Spinal cord (tissue), 10 donors: ENCODE data around the gene PLXNB1. TPM values are rescaled to one million over a fixed set of nuclear protein-coding genes. Genes with fewer than 3 reads are reported as not detected.

ENCODE experiments used
- DNase-seq, 6 donors: peaks; one replicate each; pipeline versions ENCODE4 v3.0.0 to v3.0.0-alpha.2; 2013 to 2015; ENCODE audit warnings: low spot score in 6 of 6, low read depth in 4 of 6
- H3K27ac ChIP-seq: one replicate; pipeline ENCODE4 v1.5.1; 2013; ENCODE audit warnings: low read depth, low read length, control low read depth
- H3K27me3 ChIP-seq: one replicate; pipeline ENCODE4 v1.6.1; 2013; ENCODE audit warnings: low read length; ENCODE audit not compliant: control insufficient read depth, insufficient read depth
- H3K36me3 ChIP-seq: one replicate; pipeline ENCODE4 v1.6.1; 2013; ENCODE audit warnings: low read length; ENCODE audit not compliant: control insufficient read depth, insufficient read depth
- H3K4me1 ChIP-seq: one replicate; pipeline ENCODE4 v1.6.1; 2013; ENCODE audit warnings: low read length; ENCODE audit not compliant: control insufficient read depth, insufficient read depth
- H3K4me3 ChIP-seq: one replicate; pipeline ENCODE4 v1.5.1; 2013; ENCODE audit warnings: low read depth, low read length, control low read depth
- H3K9me3 ChIP-seq: one replicate; pipeline ENCODE4 v1.6.1; 2013; ENCODE audit warnings: low read length; ENCODE audit not compliant: control insufficient read depth, insufficient read depth
- WGBS: methylation state at CpG from one replicate; pipeline ENCODE4 v1.1.5; 2013; ENCODE audit warnings: missing lambda C conversion rate; ENCODE audit not compliant: insufficient coverage; 5-methylcytosine and 5-hydroxymethylcytosine counted together
- polyA plus RNA-seq, 2 donors: library from polyadenylated mRNA; unstranded; fragments of 120-200 nt; gene quantifications; one replicate each; pipeline ENCODE4 v1.2.1, GENCODE V29; 2013; ENCODE audit not compliant: insufficient read length in 2 of 2
- total RNA-seq, 2 donors: library from RNA; depleted of rRNA in 1 of 2; stranded (reverse); fragments of 120-200 nt in 1 of 2; fragments of >200 nt in 1 of 2; gene quantifications; one replicate each; pipeline versions ENCODE4 v1.2.3 to v1.2.4, GENCODE V29; 2013 to 2014
- donor health status: healthy.

PLXNB1 gene
- total and polyA plus RNA-seq, 4 donors, result 37.6 to 133 (median 96.7) TPM

DNA sequence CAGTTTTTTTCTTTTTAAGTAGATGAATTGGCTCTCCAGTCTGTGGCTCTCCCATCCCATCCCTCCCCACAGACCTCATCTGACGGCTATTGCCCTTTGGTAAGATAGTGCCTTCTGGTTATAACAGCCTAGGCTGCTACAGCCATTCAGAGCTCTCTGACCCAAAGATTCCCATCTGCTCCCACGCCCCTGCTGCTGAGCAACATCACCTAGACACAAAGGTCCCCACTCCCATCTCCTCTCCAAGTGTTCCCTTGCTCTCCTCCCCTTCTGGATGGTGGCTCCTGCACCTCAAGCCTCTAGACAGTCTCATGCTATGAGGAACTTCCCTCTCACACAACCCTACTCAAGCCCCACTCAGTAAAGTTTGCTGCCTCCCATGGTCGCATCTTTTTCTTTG, 34.2 kb downstream of the PLXNB1 start:
- DNase-seq, result no peak
- H3K4me3 ChIP-seq, result no peak overlapping the region
- no peaks in the 10 kb centered on the region for H3K36me3 ChIP-seq
- H3K27me3 ChIP-seq, result no peaks in the 10 kb centered on the region
- H3K4me1 ChIP-seq, result peaks cover 5% of the 10 kb centered on the region
- WGBS, result 64% methylated on average over 3 of the region's 3 CpGs
- H3K9me3 ChIP-seq, result no peaks in the 10 kb centered on the region
- no peak overlapping the region for H3K27ac ChIP-seq

DNA sequence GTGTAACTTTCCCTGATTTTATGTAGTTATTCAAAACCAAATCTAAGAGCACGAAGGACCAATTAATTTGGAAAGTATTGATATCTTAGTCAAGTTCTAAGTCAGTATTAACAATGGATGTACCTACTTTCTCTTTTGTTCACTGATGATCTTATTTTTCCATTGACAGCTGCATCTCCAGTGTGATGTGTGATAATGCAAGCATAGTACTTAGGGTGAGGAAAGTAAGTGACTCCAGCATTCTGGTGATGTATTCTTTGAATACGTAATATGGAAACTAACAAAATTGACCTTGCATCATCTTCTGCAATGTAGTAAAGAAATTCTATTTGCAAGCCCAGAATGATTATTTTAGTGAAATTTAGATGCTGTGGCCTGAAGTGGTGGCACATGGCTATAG, 35.5 kb downstream of the PLXNB1 start:
- DNase-seq, result no peak
- H3K27ac ChIP-seq, result no peak overlapping the region
- H3K9me3 ChIP-seq, result no peaks in the 10 kb centered on the region
- no CpG with 5 or more reads among the region's 2 CpGs for WGBS
- H3K4me3 ChIP-seq, result no peak overlapping the region
- peaks cover 5% of the 10 kb centered on the region for H3K4me1 ChIP-seq
- H3K36me3 ChIP-seq, result no peaks in the 10 kb centered on the region
- H3K27me3 ChIP-seq, result no peaks in the 10 kb centered on the region

DNA sequence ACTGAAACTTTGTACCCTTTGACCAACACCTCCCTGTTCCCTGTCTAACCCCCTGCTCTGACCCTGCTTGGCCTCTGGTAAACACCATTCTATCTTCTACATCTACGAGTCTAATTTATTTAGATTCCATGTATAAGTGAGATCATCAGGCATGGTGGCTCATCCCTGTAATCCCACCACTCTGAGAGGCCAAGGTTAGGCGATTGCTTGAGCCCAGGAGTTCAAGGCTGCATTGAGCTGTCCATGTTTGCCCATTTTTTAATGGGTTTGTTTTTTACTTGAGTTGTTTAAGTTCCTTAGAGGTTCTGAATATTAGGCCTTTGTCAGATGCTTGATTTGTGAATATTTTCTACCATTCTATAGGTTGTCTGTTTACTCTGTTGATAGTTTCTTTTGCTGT, 40.9 kb downstream of the PLXNB1 start:
- Histone ChIP-seq H3K27ac (no peak overlapping the region), H3K4me1 (no peaks in the 10 kb centered on the region), H3K27me3 (no peaks in the 10 kb centered on the region), H3K9me3 (peaks cover 2% of the 10 kb centered on the region), H3K4me3 (no peak overlapping the region), H3K36me3 (no peaks in the 10 kb centered on the region)
- no peak for DNase-seq
- 71% methylated on average over 1 of the region's 2 CpGs for WGBS

DNA sequence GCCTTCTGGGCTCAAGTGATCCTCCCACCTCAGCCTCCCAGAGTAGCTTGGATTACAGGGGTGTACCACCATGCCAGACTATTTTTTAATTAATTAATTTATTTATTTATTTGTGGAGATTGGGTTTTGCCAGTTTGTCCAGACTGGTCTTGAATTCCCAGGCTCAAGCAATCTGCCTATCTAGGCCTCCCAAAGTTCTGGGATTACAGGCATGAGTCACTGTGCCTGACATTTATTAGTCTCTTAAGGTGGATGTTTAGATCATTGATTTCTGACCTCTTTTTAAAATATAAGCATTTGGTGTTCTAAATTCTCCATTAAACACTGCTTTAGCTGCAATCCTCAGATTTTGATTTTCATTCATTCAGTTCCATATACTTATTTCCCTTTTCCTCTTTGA, 42.3 kb downstream of the PLXNB1 start:
- H3K4me3 ChIP-seq, result no peak overlapping the region
- no peaks in the 10 kb centered on the region for H3K4me1 ChIP-seq
- no peak overlapping the region for H3K27ac ChIP-seq
- no peak for DNase-seq
- H3K9me3 ChIP-seq, result peaks cover 2% of the 10 kb centered on the region
- H3K36me3 ChIP-seq, result no peaks in the 10 kb centered on the region
- no peaks in the 10 kb centered on the region for H3K27me3 ChIP-seq

DNA sequence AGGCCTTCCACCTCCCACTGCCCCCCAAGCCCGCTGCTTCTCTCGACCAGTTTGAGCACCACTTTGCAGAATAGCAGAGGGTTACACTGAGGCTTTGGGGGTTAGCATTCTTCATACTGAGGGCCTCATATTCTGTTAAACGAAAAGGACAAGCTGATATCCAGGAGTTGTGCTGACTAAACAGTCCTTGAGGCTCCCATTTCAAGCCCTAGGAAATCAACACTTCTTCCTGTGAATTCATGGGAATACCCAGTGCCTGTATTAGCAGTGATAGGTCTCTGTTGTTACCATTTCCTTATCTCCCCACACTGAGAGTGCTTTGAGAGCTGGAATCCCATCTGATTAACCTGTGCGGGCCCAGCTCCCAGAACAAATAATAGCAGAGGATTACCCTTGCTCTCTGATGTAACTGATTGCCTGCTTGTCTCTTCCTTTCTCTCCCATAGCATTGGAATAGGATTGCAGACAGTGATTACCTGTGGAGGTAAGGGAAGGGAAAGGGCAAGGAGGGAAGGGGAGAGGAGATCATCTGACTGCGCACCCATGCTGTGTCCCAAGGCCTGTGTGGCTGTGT, 56.9 kb downstream of the PLXNB1 start:
- H3K36me3 ChIP-seq, result no peaks in the 10 kb centered on the region
- H3K9me3 ChIP-seq, result no peaks in the 10 kb centered on the region
- no peak overlapping the region for H3K27ac ChIP-seq
- DNase-seq, result no peak
- 75% methylated on average over 4 of the region's 5 CpGs for WGBS
- no peaks in the 10 kb centered on the region for H3K4me1 ChIP-seq
- H3K27me3 ChIP-seq, result no peaks in the 10 kb centered on the region
- no peak overlapping the region for H3K4me3 ChIP-seq

DNA sequence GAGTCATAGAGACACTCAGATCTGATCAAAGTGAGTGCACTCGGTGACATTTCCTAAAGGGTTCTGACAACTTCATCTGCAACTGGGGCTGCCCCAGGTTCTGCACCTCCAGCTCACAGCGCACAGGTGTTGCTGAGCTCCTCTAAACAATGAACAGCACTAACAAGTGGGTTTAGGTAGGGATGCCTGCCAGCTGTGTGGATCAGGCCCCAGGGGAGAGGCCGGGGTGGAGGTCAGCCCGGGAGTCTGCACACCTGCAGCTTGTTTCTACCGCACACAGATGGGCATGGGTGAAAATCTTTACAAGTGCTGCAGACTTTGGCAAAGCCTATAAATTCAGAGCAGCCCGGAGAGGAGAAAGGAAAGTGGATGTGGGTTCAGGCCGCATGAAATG, 57.5 kb downstream of the PLXNB1 start:
- H3K9me3 ChIP-seq, result no peaks in the 10 kb centered on the region
- no peaks in the 10 kb centered on the region for H3K4me1 ChIP-seq
- no peak for DNase-seq
- 72% methylated on average over 4 of the region's 7 CpGs for WGBS
- H3K4me3 ChIP-seq, result no peak overlapping the region
- no peaks in the 10 kb centered on the region for H3K27me3 ChIP-seq
- H3K27ac ChIP-seq, result no peak overlapping the region
- no peaks in the 10 kb centered on the region for H3K36me3 ChIP-seq

DNA sequence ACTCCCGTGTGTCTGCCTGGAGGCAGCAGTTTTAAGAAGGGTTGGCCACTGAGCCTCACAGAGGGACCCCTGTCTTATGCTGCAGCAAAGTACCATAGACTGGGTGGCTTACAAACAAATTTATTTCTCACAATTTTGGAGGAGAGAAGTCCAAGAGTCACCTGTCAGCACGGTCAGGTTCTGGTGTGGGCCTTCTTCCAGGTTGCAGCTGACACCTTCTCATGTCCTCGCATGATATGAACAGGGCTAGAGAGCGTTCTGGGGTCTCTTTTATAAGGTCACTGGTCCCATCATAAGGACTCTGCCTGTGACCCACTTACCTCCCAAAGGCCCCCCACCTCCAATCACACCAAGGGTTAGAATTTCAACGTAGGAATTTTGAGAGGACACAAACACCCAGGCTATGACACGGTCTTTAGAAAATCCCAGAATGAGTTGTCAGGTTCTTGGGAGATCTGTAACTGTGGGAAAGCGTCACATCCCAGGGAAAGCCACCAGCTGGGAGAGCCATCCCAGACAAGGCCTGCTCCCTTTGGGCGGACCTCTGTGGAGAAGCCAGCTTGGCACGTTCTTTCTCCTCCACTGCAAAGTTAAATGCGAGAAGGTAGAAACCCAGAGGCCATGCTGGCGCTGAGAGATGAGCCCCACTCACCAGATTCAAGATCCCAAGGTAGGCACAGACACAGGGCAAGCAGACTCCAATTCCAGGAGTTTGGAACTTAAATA, 58.1 kb downstream of the PLXNB1 start, which contains the start of gene FBXW12:
Gene FBXW12, plus strand, starts transcription at position 569 of the 726 bp plus-strand sequence. CDS start 549 bp downstream, outside the sequence.
- Histone ChIP-seq H3K9me3 (no peaks in the 10 kb centered on the region), H3K4me1 (no peaks in the 10 kb centered on the region), H3K36me3 (no peaks in the 10 kb centered on the region), H3K27ac (no peak within 1 kb of the TSS), H3K4me3 (no peak within 1 kb of the TSS), H3K27me3 (no peaks in the 10 kb centered on the region)
- no peak for DNase-seq
- WGBS, result 92% methylated on average over 9 of the region's 11 CpGs

DNA sequence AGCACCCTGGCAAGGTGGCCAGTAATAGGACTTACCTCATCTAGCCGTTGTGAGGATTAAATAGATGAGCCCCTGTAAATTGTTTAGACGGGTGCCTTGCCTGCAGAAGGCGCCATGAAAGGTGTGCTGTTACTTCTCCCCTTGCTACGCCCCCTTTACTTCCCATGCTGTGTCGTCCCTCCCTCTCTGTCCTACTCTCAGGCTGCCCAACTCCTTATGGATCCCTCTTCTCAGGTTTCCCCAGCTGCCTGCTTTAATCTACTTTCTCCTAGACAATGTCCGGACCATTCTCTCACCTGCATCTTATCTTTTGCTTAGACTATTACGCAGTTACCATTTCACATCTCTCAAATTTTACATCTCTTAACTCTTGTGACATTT, 59.6 kb downstream of the PLXNB1 start:
- no peaks in the 10 kb centered on the region for H3K36me3 ChIP-seq
- no peaks in the 10 kb centered on the region for H3K4me1 ChIP-seq
- WGBS, result 69% methylated on average over 6 of the region's 7 CpGs
- H3K9me3 ChIP-seq, result no peaks in the 10 kb centered on the region
- no peak overlapping the region for H3K27ac ChIP-seq
- no peaks in the 10 kb centered on the region for H3K27me3 ChIP-seq
- DNase-seq, result no peak
- H3K4me3 ChIP-seq, result no peak overlapping the region

DNA sequence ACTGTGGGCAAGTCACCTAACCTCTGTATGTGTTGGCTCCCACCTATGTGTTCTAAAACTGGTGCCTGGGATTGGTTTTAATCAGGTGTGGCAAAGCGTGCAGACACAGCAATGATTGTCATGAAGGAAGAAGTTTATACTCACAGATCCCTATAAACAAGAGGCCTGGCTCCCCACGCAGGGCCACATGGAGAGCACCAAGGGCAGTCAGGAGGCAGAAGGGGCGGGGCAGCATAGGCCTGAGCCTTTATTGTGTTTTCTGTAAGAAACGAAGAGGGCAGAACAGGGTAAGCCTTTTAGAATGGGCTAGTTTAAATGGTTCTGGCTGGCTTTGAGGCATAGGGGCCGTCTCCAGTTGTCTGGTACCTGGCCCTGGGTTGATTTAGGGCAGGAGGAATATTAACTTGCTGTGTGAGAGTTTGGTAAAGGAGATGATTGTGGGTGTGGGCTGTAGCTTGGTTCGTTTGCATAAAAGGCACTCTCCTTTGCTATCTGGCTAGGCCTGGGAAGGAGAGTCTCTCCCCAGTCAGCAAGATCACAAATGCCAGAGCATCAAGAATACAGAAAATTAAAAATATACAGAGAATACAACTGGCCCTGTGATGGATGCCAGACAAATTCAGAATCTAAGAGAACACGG, 60.1 kb downstream of the PLXNB1 start:
- Histone ChIP-seq H3K27ac (no peak overlapping the region), H3K4me1 (no peaks in the 10 kb centered on the region), H3K4me3 (no peak overlapping the region), H3K27me3 (no peaks in the 10 kb centered on the region), H3K9me3 (no peaks in the 10 kb centered on the region), H3K36me3 (no peaks in the 10 kb centered on the region)
- 49% methylated on average over 5 of the region's 7 CpGs for WGBS
- no peak for DNase-seq

DNA sequence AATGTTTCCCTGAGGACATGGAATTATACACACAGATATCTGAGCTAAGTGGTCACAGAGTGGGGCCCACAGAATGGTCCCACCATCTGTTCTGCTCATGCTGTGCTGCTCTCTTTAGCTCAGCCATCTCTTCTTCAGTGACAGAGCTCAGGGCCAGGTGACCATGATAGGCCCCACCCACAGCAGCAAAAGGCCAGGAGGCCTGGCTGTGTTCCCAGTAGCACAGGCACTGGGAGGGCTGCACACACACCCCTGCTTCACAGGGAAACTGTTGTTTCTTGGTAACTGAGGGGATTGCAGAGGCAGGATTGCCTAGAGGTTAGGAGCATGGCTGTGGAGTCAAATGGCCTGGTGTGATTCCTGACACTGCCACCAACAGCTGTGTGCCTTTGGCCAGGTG, 62.7 kb downstream of the PLXNB1 start:
- no peak overlapping the region for H3K27ac ChIP-seq

More for the DNA sequence above, 62.7 kb downstream of the PLXNB1 start:
- Histone ChIP-seq H3K9me3 (no peaks in the 10 kb centered on the region), H3K4me3 (no peak overlapping the region), H3K27me3 (no peaks in the 10 kb centered on the region), H3K4me1 (no peaks in the 10 kb centered on the region), H3K36me3 (no peaks in the 10 kb centered on the region)
- peak in 2 of 6 donors; percentile 14 to 39 for DNase-seq
